CD4-positive, alpha-beta T cell (primary cell): Measurements from ENCODE around the gene RNF144B. TPM values are rescaled to one million over a fixed set of nuclear protein-coding genes. Genes with fewer than 3 reads are reported as not detected.

ENCODE experiments used
- ATAC-seq: fragments of 200-7000 bp; cut with Tn5 transposase; one replicate; pipeline ENCODE4 v1.10.0; 2022; ENCODE audit warnings: mild to moderate bottlenecking; ENCODE audit not compliant: poor library complexity
- CTCF ChIA-PET: fragments of 350-600 bp; sonication (Branson Sonifier 250); formaldehyde crosslinking; loops from one replicate; lab custom pipeline; 2021; ENCODE audit warnings: antibody characterized with exemption, inconsistent platforms; lab: Charles Lee
- POLR2A ChIA-PET: fragments of 350-600 bp; sonication (Branson Sonifier 250); formaldehyde crosslinking; loops from one replicate; lab custom pipeline; 2021; ENCODE audit warnings: antibody characterized with exemption, inconsistent platforms; lab: Charles Lee
- DNase-seq, 14 experiments: peaks; one replicate each; pipeline ENCODE4 v3.0.0-alpha.2; 2013 to 2020; ENCODE audit warnings: mixed read lengths in 2 of 14
- H3K27ac ChIP-seq, 2 donors: one replicate each; pipeline versions ENCODE4 v1.5.1 to v1.7.0; 2013; ENCODE audit warnings: low read length in 2 of 2, low read depth in 1 of 2, mild to moderate bottlenecking in 1 of 2
- H3K27me3 ChIP-seq, 2 experiments: 1 replicate in 1 of 2; 2 replicates in 1 of 2; pipeline versions ENCODE4 v1.6.1 to v1.7.0; 2013; ENCODE audit warnings: low read length in 2 of 2, control low read depth in 1 of 2, mild to moderate bottlenecking in 1 of 2, moderate library complexity in 1 of 2; ENCODE audit not compliant: insufficient read depth in 2 of 2, control insufficient read depth in 1 of 2
- H3K36me3 ChIP-seq: one replicate; pipeline ENCODE4 v1.6.1; 2013; ENCODE audit warnings: low read length, control low read depth; ENCODE audit not compliant: insufficient read depth
- H3K4me1 ChIP-seq: one replicate; pipeline ENCODE4 v1.6.1; 2013; ENCODE audit warnings: low read length, control low read depth; ENCODE audit not compliant: insufficient read depth
- H3K4me3 ChIP-seq: one replicate; pipeline ENCODE4 v1.5.1; 2013; ENCODE audit warnings: mild to moderate bottlenecking, low read length, moderate library complexity
- H3K9me3 ChIP-seq, 2 experiments: 1 replicate in 1 of 2; 2 replicates in 1 of 2; pipeline versions ENCODE4 v1.6.1 to v1.7.0; 2013; ENCODE audit warnings: low read length in 2 of 2, mild to moderate bottlenecking in 2 of 2, control low read depth in 1 of 2, moderate library complexity in 1 of 2; ENCODE audit not compliant: control insufficient read depth in 1 of 2, insufficient read depth in 1 of 2
- H3K27ac Mint-ChIP-seq: one replicate; pipeline ENCODE4 v1.8.0; 2020; ENCODE audit warnings: mixed read lengths
- H3K27me3 Mint-ChIP-seq: one replicate; pipeline ENCODE4 v1.8.0; 2021; ENCODE audit warnings: mixed read lengths
- H3K36me3 Mint-ChIP-seq: one replicate; pipeline ENCODE4 v1.8.0; 2021; ENCODE audit warnings: low read depth, mixed read lengths
- H3K4me1 Mint-ChIP-seq: one replicate; pipeline ENCODE4 v1.8.0; 2021; ENCODE audit warnings: low read depth, mixed read lengths
- H3K4me3 Mint-ChIP-seq: one replicate; pipeline ENCODE4 v1.8.0; 2020; ENCODE audit warnings: mild to moderate bottlenecking, mixed read lengths
- H3K9me3 Mint-ChIP-seq: one replicate; pipeline ENCODE4 v1.8.0; 2020; ENCODE audit warnings: mixed read lengths
- intact Hi-C, 2 experiments: fragments of 100-400 bp; cut with DNase I in 1 of 2; cut with micrococcal nuclease in 1 of 2; formaldehyde crosslinking; loops; one replicate each; pipeline versions ENCODE4 v1.15.1 to v1.9.0; 2023 to 2025; cut with DNase I, micrococcal nuclease
- total RNA-seq, 174 experiments: library from RNA in 2 of 174; stranded (reverse) in 2 of 174; gene quantifications; one replicate each; pipeline ENCODE4 v1.2.3 and lab custom pipeline; 2021 to 2026
- TF ChIP-seq, protein P1 (sequence below): fragments of 200-600 bp; IDR thresholded peaks from one replicate; pipeline ENCODE4 v1.8.0; 2022; ENCODE audit warnings: antibody characterized with exemption, mild to moderate bottlenecking

Gene RNF144B
- total RNA-seq, 2 experiments from 2014 or later, result 2.3 to 3.5 TPM

DNA sequence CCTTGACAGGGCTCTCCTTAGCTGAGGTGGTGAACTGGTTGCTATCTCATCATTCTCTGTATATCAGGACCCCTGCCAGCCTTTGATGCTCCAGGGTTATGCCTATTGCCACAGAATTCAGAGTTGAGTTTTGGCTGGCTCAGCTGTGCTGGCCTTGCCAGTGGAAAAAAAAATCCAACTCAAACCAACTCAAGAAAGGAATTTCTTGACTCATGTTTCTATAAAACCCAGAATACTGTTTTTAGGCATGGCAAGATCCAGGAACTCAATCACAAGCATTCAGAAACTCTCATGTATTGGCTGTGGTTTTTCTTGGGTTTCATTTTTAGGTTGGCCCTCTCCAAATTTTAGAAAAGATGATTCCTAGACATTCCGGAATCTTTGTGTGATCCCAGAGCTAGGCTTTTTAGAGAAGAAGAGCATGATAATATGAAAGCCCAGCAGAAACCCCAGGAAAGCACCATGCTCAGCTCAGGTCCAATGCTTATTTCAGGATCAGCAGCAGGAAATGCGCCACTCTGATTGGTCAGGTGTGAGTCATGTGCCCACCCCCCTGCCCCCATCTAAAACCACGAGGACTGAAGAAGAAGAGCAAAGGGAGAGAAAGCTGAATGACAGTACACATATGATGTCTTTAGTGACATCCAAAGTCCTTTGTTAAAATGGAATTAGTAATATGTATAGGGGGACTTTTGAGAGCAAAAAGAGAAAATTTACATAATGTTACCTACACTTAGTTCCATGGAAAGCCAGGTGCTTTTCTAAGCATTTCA, 122.9 kb downstream of the RNF144B start:
- Histone ChIP-seq H3K4me1 (no peaks in the 10 kb centered on the region), H3K36me3 (no peaks in the 10 kb centered on the region), H3K9me3 (no peaks in the 10 kb centered on the region), H3K27me3 (no peaks in the 10 kb centered on the region), H3K27ac (no peak overlapping the region), H3K4me3 (no peak overlapping the region)
- intact Hi-C loops, result loop anchor here in 1 of 2 experiments (10.0 kb wide), 1 partner anchor 385 kb away; the partner anchor contains the start of gene NHLRC1
- ChIA-PET CTCF (no interaction called here), POLR2A (no interaction called here)
- Mint-ChIP-seq H3K9me3 (no peaks in the 10 kb centered on the region), H3K36me3 (no peaks in the 10 kb centered on the region), H3K4me3 (no peak overlapping the region), H3K27me3 (peaks cover 5% of the 10 kb centered on the region), H3K27ac (no peak overlapping the region), H3K4me1 (no peaks in the 10 kb centered on the region)
- ATAC-seq, result no peak
- TF ChIP-seq, protein P1, sequence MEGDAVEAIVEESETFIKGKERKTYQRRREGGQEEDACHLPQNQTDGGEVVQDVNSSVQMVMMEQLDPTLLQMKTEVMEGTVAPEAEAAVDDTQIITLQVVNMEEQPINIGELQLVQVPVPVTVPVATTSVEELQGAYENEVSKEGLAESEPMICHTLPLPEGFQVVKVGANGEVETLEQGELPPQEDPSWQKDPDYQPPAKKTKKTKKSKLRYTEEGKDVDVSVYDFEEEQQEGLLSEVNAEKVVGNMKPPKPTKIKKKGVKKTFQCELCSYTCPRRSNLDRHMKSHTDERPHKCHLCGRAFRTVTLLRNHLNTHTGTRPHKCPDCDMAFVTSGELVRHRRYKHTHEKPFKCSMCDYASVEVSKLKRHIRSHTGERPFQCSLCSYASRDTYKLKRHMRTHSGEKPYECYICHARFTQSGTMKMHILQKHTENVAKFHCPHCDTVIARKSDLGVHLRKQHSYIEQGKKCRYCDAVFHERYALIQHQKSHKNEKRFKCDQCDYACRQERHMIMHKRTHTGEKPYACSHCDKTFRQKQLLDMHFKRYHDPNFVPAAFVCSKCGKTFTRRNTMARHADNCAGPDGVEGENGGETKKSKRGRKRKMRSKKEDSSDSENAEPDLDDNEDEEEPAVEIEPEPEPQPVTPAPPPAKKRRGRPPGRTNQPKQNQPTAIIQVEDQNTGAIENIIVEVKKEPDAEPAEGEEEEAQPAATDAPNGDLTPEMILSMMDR, result no peak
- DNase-seq, result no peak

DNA sequence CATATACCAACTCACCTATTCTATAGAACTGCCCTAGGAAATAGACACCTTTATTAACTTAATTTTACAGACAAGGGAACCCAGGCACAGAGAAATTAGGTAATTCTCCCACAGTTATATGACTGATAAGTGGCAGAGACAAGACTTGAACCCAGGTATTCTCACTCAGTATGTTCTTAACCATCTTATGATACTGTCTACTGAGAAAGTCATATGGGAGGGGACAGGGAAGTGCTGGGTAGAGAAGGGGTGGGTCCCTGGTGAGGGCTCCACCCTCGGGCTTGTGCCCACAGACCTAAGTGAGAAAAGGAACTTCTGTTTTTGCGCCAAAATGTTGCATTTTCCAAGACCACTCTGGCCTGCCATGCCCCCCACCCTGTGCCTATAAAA, 123.5 kb downstream of the RNF144B start:
- no peak overlapping the region for H3K27ac ChIP-seq
- H3K9me3 ChIP-seq, result no peaks in the 10 kb centered on the region
- Mint-ChIP-seq H3K9me3 (no peaks in the 10 kb centered on the region), H3K27me3 (peaks cover 5% of the 10 kb centered on the region), H3K4me1 (no peaks in the 10 kb centered on the region), H3K36me3 (no peaks in the 10 kb centered on the region), H3K4me3 (no peak overlapping the region), H3K27ac (no peak overlapping the region)
- TF ChIP-seq, protein P1, result no peak
- no peak for DNase-seq
- H3K4me1 ChIP-seq, result no peaks in the 10 kb centered on the region
- H3K36me3 ChIP-seq, result no peaks in the 10 kb centered on the region
- H3K4me3 ChIP-seq, result no peak overlapping the region
- CTCF ChIA-PET, result no interaction called here
- no peaks in the 10 kb centered on the region for H3K27me3 ChIP-seq
- no peak for ATAC-seq
- POLR2A ChIA-PET, result no interaction called here
- intact Hi-C loops, result no loop called here

DNA sequence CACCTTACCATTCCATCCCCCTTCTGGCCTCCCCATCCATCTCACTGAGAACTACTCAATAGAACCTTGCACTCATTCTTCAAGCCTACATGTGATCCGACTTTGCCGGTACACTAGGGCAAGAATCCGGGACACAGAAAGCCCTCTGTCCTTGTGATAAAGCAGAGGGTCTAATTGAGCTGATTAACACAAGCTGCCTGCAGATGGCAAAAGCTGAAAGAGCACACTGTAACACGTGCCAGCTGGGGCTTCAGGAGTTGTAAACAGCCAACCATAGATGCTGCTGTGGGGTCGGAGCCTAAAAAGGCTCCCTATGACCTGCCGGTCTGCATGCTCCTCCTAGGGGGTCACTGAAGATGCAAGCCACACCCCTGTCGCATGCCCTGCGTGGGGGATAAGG, 124.1 kb downstream of the RNF144B start:
- ChIA-PET CTCF (no interaction called here), POLR2A (no interaction called here)
- DNase-seq, result no peak
- no peak for ATAC-seq
- Mint-ChIP-seq H3K9me3 (no peaks in the 10 kb centered on the region), H3K27me3 (peaks cover 5% of the 10 kb centered on the region), H3K36me3 (no peaks in the 10 kb centered on the region), H3K4me3 (no peak overlapping the region), H3K4me1 (no peaks in the 10 kb centered on the region), H3K27ac (no peak overlapping the region)
- no peaks in the 10 kb centered on the region for H3K27me3 ChIP-seq
- intact Hi-C loops, result no loop called here
- TF ChIP-seq, protein P1, result no peak
- no peaks in the 10 kb centered on the region for H3K9me3 ChIP-seq
- H3K27ac ChIP-seq, result no peak overlapping the region
- H3K4me3 ChIP-seq, result no peak overlapping the region
- H3K36me3 ChIP-seq, result no peaks in the 10 kb centered on the region
- no peaks in the 10 kb centered on the region for H3K4me1 ChIP-seq
